Endothelial cell of umbilical vein (primary cell): ENCODE results near the gene NUTM1. TPM values are rescaled to one million over a fixed set of nuclear protein-coding genes. Genes with fewer than 3 reads are reported as not detected.

ENCODE experiments used
- BruUV-seq: library from RNA; stranded (reverse); fragments of 400-500 nt; replicated peaks from 2 replicates; lab custom pipeline; 2021; lab: Mats Ljungman, UMichigan
- CTCF ChIA-PET: fragments of 300-600, 350-600 bp; sonication (Branson Sonifier 250); formaldehyde crosslinking; loops from one replicate; lab custom pipeline; 2021; ENCODE audit warnings: antibody characterized with exemption, inconsistent platforms; lab: Charles Lee
- POLR2A ChIA-PET: fragments of 300-600, 350-600 bp; sonication (Branson Sonifier 250); formaldehyde crosslinking; loops from one replicate; lab custom pipeline; 2021; ENCODE audit warnings: antibody characterized with exemption, inconsistent platforms; lab: Charles Lee
- DNase-seq: peaks from one replicate; pipeline ENCODE4 v3.0.0-alpha.2; 2011; ENCODE audit warnings: low read depth, low spot score
- FAIRE-seq: peaks from 2 replicates; lab custom pipeline; 2011; peaks lifted over from hg19 to GRCh38; lab: Jason Lieb, UNC
- H2AFZ ChIP-seq: 2 replicates; pipeline ENCODE4 v1.6.0; 2012; ENCODE audit warnings: low read depth, low read length, control low read depth, inconsistent platforms
- H3K27ac ChIP-seq: 2 replicates; pipeline ENCODE4 v1.5.1; 2011; ENCODE audit warnings: low read depth, mild to moderate bottlenecking, control low read depth, low read length, moderate library complexity; ENCODE audit not compliant: insufficient read depth
- H3K27me3 ChIP-seq, 2 experiments: 2 replicates each; pipeline versions ENCODE4 v1.6.0 to v1.6.1; 2011; ENCODE audit warnings: low read length in 2 of 2, mixed read lengths in 1 of 2; ENCODE audit not compliant: control insufficient read depth in 2 of 2, insufficient read depth in 2 of 2
- H3K36me3 ChIP-seq, 2 experiments: 2 replicates in 1 of 2; 3 replicates in 1 of 2; pipeline ENCODE4 v1.5.1; 2011; ENCODE audit warnings: low read length in 2 of 2, mild to moderate bottlenecking in 1 of 2, moderate library complexity in 1 of 2; ENCODE audit not compliant: control insufficient read depth in 2 of 2, insufficient read depth in 2 of 2; ENCODE audit errors: extremely low read depth in 1 of 2
- H3K4me1 ChIP-seq: 3 replicates; pipeline ENCODE4 v1.5.1; 2011; ENCODE audit warnings: mild to moderate bottlenecking, low read length; ENCODE audit not compliant: control insufficient read depth, insufficient read depth; ENCODE audit errors: extremely low read depth
- H3K4me2 ChIP-seq: 2 replicates; pipeline ENCODE4 v1.6.1; 2011; ENCODE audit warnings: low read length, control low read depth, mixed read lengths; ENCODE audit not compliant: insufficient read depth
- H3K4me3 ChIP-seq, 3 experiments: fragments of 200-600 bp in 1 of 3; sonication (generic), shearing (Covaris generic) in 1 of 3; replicated peaks in 1 of 3; 2 replicates each; pipeline ENCODE4 v1.5.1; 2011 to 2016; ENCODE audit warnings: control low read depth in 3 of 3, low read length in 3 of 3, mild to moderate bottlenecking in 2 of 3, inconsistent platforms in 1 of 3, low read depth in 1 of 3, moderate library complexity in 1 of 3; ENCODE audit not compliant: insufficient read depth in 1 of 3
- H3K79me2 ChIP-seq: 2 replicates; pipeline ENCODE4 v1.6.0; 2012; ENCODE audit warnings: low read length, inconsistent platforms; ENCODE audit not compliant: control insufficient read depth, insufficient read depth
- H3K9ac ChIP-seq: replicated peaks from 2 replicates; pipeline ENCODE3; 2011; ENCODE audit warnings: low read length, control low read depth; ENCODE audit not compliant: insufficient read depth; ENCODE audit errors: extremely low read depth
- H3K9me1 ChIP-seq: replicated peaks from 3 replicates; pipeline ENCODE4 v1.6.0; 2011; ENCODE audit warnings: mild to moderate bottlenecking, low read length; ENCODE audit not compliant: control insufficient read depth, insufficient read depth; ENCODE audit errors: extremely low read depth
- H3K9me3 ChIP-seq: replicated peaks from 2 replicates; pipeline ENCODE4 v1.5.1; 2012; ENCODE audit warnings: low read length, inconsistent platforms; ENCODE audit not compliant: control insufficient read depth, insufficient read depth
- H4K20me1 ChIP-seq: replicated peaks from 2 replicates; pipeline ENCODE3; 2011; ENCODE audit warnings: mild to moderate bottlenecking, low read length; ENCODE audit not compliant: control insufficient read depth, insufficient read depth; ENCODE audit errors: extremely low read depth
- CTCF ChIP-seq, 2 donors: IDR thresholded peaks; 1 replicate in 1 of 2; 2 replicates in 1 of 2; pipeline ENCODE4 v1.5.1; 2011; ENCODE audit warnings: low read length in 2 of 2, mild to moderate bottlenecking in 2 of 2, moderate library complexity in 2 of 2, control low read depth in 1 of 2, inconsistent platforms in 1 of 2, low read depth in 1 of 2; ENCODE audit not compliant: insufficient read depth in 1 of 2; ENCODE audit errors: extremely low read depth in 1 of 2
- EZH2 ChIP-seq: IDR thresholded peaks from 2 replicates; pipeline ENCODE4 v1.6.1; 2012; ENCODE audit warnings: borderline replicate concordance, low read depth, mild to moderate bottlenecking, moderate library complexity, low read length, inconsistent platforms; ENCODE audit not compliant: severe bottlenecking
- FOS ChIP-seq: IDR thresholded peaks from 2 replicates; pipeline ENCODE4 v1.6.1; 2011; ENCODE audit warnings: mild to moderate bottlenecking, low read length, moderate library complexity, borderline replicate concordance; ENCODE audit not compliant: insufficient read depth
- GATA2 ChIP-seq: IDR thresholded peaks from 2 replicates; pipeline ENCODE4 v1.7.0; 2011; ENCODE audit warnings: low read depth, mild to moderate bottlenecking, moderate library complexity, mixed read lengths, low read length; ENCODE audit not compliant: insufficient read length, insufficient read depth
- JUN ChIP-seq: IDR thresholded peaks from 2 replicates; pipeline ENCODE4 v1.6.1; 2011; ENCODE audit warnings: borderline replicate concordance, low read depth; ENCODE audit not compliant: insufficient read length, insufficient read depth
- MYC ChIP-seq: IDR thresholded peaks from one replicate; pipeline ENCODE4 v1.6.1; 2011; ENCODE audit warnings: mild to moderate bottlenecking, low read depth, low read length
- POLR2A ChIP-seq: IDR thresholded peaks from 2 replicates; pipeline ENCODE4 v1.6.1; 2012; ENCODE audit warnings: low read depth, mild to moderate bottlenecking, control low read depth, low read length
- POLR2AphosphoS5 ChIP-seq: IDR thresholded peaks from 2 replicates; pipeline ENCODE4 v1.6.1; 2012; ENCODE audit warnings: low read depth, mild to moderate bottlenecking, control low read depth, low read length, moderate library complexity; ENCODE audit not compliant: insufficient read depth
- dilution Hi-C: fragments of 300-500 bp; cut with MboI; formaldehyde crosslinking; loops from one replicate; pipeline ENCODE4 v1.15.0; 2019; ENCODE audit warnings: low sequenced_read_pairs; ENCODE audit not compliant: extremely low pct_ligation_motif_present
- intact Hi-C: fragments of 100-400 bp; cut with micrococcal nuclease; formaldehyde crosslinking; loops from one replicate; pipeline ENCODE4 v1.10.0; 2022
- polyA plus RNA-seq, 4 experiments: library from polyadenylated mRNA; depleted of rRNA in 3 of 4; stranded (reverse) in 3 of 4; unstranded in 1 of 4; fragments of >200 nt; gene quantifications; 2 replicates each; pipeline versions ENCODE4 v1.2.1 to v1.2.3, GENCODE V29; 2011 to 2012; ENCODE audit warnings: missing spikeins in 1 of 4
- total RNA-seq: library from RNA; stranded (reverse); gene quantifications from 2 replicates; pipeline ENCODE4 v1.2.3, GENCODE V29; 2021
- TF ChIP-seq, protein P1 (sequence below): IDR thresholded peaks from 2 replicates; pipeline ENCODE4 v1.6.1; 2011; ENCODE audit not compliant: insufficient read depth, insufficient read length

NUTM1 gene
- total and polyA plus RNA-seq, 2 donors (not counting 3 experiments of a cell fraction or from before 2014, with no cell fraction given) = not detected

GRCh38 chr15:34329006-34329405 lies 14.1 kb upstream of the NUTM1 start:
- intact Hi-C loops = no loop called here
- H2AFZ ChIP-seq = no peak overlapping the region
- TF ChIP-seq, protein P1, sequence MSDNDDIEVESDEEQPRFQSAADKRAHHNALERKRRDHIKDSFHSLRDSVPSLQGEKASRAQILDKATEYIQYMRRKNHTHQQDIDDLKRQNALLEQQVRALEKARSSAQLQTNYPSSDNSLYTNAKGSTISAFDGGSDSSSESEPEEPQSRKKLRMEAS = no peak
- no peak for TF ChIP-seq MYC
- no peak for TF ChIP-seq GATA2
- TF ChIP-seq JUN = no peak
- TF ChIP-seq EZH2 = no peak
- TF ChIP-seq POLR2AphosphoS5 = no peak
- TF ChIP-seq POLR2A = no peak
- no peak for TF ChIP-seq CTCF (IDR thresholded peaks at IDR 0.05; ENCODE audit: extremely low read depth in 1 of 2, insufficient read depth in 1 of 2, low read depth in 1 of 2, low read length in 2 of 2)
- no peak for TF ChIP-seq FOS
- H4K20me1 ChIP-seq = no peaks in the 10 kb centered on the region
- dilution Hi-C loops = no loop called here
- ChIA-PET POLR2A (interaction anchor here (1.5 kb wide), 1 partner anchor 9 kb away, joined by 6 read pairs; the partner anchor contains the start of gene SLC12A6), CTCF (interaction anchor here (0.7 to 2.4 kb wide), 9 partner anchors 8 to 219 kb away, joined by 3 to 15 read pairs (median 3); partner anchors contain the start of genes NOP10 and NUTM1)
- H3K9me1 ChIP-seq = no peaks in the 10 kb centered on the region
- H3K4me3 ChIP-seq = no peak overlapping the region
- no peak overlapping the region for H3K27ac ChIP-seq
- no peak overlapping the region for H3K4me2 ChIP-seq
- H3K9me3 ChIP-seq = no peaks in the 10 kb centered on the region
- no peaks in the 10 kb centered on the region for H3K36me3 ChIP-seq
- H3K79me2 ChIP-seq = peaks cover 1% of the 10 kb centered on the region
- DNase-seq (no peak), FAIRE-seq (no peak)
- H3K4me1 ChIP-seq = peaks cover 2% of the 10 kb centered on the region
- no peaks in the 10 kb centered on the region for H3K27me3 ChIP-seq
- BruUV-seq = no TSS peak
- no peak overlapping the region for H3K9ac ChIP-seq
